NCI-H526 treated with DMSO at 0.1 percent for 48 hours (cell line): ENCODE data around the gene PTPRZ1.

Source experiments
- DNase-seq: peaks from one replicate; lab custom pipeline; 2025; lab: John Stamatoyannopoulos, UW

The PTPRZ1 gene

GRCh38 chr7:121872831-121873288 is at the start of gene PTPRZ1:
Gene PTPRZ1, plus strand, starts transcription at chr7:121873161. Its CDS starts 339 bp downstream, at chr7:121873500.
- DNase-seq, result peak; percentile 79

DNA sequence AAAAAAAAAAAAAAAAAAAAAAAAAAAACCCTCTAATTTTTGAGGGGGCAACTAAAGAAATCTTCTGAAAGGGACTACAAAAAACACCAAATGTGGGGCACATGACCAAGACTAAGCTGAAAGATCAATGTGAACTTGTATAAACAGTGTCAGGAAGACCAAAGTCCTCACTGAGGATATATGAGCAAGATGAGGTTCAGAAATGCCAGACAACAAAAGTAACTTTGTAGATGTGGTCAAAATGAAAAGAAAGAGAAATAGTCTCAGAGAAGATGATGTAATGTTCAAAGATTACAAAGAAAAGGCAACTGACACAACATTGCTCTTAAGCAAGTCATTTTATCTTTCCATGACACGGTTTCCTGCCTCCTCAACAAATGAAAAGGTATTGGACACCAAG is 48.7 kb upstream of the PTPRZ1 start:
- no peak for DNase-seq

DNA sequence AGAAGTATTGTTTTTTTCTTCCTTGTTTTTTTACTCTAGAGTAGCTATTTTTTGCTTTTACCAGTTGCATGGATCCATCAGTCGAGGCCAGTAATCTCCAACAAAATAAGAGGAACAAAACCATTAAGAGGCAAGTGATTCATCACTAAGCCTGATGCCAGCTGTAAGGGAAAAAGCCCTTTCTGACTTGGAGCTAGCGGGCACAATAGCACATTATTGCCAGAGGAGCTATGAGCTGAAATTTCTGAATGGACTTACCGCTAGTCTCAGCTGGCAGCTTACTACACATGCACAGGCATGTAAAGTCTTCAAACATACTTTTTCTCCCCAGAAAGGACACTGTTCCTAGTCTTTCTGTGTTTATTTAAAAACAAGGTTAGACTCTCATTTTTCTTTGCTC is 41.6 kb upstream of the PTPRZ1 start:
- DNase-seq, result no peak

DNA sequence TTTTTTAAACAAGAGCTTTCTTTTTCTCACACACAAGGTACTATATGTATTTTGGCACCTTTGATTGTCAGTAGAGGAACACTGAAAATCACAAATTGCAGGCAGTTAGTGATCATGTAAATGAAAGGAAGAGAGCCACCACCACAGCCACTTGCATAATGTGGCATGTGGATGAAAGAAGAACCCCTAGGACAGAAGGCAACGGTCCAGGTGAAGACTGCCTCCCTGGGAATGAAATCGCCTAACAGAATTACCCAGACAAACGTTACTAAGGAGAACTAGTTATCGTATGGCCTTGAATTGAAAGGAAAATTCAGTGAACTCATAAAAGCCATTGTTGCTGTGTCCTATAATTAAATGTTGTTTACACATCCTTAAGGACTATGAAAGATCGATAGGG is 41.2 kb upstream of the PTPRZ1 start:
- DNase-seq, result no peak

DNA sequence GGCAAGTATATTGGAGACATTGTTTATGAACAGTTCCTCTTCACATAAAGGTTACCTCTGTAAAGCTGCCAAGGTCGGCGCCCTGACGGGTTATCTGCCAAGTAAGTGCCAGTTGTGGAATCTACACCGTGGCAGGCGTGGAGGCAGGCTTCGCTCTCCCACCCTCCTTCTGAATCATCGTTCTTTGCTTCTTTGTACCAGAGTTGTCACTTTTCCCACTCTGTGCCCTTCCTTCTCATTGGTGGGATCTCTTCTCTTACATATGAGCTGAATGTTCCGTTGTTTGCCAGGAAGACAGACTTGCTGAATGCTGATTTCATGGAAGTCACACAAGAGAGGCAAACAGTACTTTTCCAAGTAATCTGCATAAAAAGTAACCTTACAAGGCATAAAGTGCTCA is 40.6 kb upstream of the PTPRZ1 start:
- no peak for DNase-seq

DNA sequence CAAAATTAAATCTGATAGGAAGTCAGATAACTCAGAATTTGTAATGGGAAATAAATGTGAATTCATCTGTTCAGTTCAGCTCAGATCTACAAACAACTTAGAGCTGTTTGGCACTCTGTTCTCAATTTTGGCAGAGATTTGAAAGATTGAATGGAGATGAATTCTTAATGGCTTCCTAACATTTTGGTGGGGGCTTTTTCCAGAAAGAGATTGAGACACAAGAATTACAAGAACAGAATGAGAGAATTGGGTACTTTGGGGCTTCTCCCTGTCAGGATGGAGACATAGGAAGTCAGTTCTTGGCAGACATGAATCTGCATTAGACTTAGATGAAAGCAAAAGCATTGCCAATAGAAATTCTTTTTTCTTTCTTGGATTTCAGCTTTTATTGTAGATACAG is 39.0 kb upstream of the PTPRZ1 start:
- DNase-seq, result no peak

DNA sequence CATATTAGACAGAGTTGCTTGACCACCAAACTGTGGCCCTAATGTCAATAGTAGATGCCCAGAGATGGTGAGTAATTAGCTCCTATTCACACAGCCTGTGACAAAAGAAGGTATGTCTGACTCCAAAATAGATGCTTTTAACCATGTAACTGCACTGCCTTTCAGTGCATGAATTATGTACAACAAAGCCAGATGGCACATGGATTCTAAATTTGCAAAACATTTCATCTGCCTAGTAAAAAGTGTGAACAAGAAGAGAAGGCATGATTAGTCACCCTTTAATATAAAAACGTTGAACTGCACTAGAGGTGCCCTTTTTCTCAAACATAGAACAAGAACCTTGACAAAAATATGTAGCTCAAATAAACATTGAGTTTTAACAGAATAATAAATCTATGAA is 35.5 kb upstream of the PTPRZ1 start:
- DNase-seq, result no peak

GRCh38 chr7:121847041-121847440 is 25.9 kb upstream of the PTPRZ1 start:
- no peak for DNase-seq

DNA sequence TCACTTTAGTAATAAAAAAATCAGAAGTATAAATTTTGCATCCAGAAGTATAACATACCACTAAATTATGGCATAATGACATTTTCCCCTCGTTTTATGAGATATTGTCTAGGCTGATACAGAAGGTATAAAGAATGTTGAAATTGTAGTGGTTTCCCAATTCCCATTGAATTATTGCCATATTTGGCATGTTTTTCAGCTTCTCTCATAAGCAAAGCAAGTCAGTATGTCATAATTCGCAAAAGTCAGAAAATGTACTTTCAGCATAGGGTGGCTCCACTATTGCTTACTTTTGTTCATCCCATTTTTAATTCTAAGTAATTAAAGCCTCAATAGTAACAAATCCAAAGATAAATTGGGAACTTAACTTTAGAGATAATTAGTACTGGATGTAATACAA is 19.7 kb upstream of the PTPRZ1 start:
- no peak for DNase-seq

DNA sequence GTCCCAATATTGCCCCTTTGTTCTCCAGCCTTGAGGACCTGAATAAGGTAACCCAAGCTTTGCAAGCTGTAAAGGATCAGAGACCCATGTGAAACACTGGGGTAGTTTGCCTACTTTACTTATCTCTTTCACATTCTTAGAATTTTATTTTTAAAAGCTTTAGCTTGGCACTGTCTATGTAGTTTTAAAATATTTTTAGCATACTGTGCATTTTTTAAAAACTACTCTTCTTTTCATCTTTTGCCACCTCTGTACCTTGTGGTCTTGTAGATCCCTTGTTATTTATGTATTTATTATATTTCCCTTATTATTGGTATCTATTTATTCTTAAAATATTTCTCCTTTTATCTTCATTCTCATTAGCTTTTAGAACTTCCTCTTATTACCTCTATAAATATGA is 12.0 kb upstream of the PTPRZ1 start:
- no peak for DNase-seq

DNA sequence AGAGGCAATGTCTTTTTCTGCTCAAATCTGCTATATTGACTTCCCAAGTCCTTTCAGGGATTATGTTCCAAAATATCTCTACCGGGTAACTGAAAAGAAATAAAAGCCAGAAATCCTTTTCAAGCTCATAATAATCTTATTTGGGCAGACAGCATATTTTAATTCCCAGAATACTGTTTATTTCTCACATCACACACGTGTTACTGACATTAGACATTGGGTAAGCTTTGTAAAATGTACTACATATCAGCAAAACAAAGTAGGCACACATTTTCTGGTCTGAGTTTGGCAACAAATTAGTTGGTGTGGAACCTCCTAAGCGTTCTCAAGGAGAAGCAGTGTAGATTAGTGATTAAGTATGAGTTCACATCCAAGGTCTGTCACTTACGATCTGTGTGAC is 10.4 kb upstream of the PTPRZ1 start:
- no peak for DNase-seq

- DNase-seq, result no peak
Measured at GRCh38 chr7:121871188-121871587, 1.8 kb upstream of the PTPRZ1 start.

DNA sequence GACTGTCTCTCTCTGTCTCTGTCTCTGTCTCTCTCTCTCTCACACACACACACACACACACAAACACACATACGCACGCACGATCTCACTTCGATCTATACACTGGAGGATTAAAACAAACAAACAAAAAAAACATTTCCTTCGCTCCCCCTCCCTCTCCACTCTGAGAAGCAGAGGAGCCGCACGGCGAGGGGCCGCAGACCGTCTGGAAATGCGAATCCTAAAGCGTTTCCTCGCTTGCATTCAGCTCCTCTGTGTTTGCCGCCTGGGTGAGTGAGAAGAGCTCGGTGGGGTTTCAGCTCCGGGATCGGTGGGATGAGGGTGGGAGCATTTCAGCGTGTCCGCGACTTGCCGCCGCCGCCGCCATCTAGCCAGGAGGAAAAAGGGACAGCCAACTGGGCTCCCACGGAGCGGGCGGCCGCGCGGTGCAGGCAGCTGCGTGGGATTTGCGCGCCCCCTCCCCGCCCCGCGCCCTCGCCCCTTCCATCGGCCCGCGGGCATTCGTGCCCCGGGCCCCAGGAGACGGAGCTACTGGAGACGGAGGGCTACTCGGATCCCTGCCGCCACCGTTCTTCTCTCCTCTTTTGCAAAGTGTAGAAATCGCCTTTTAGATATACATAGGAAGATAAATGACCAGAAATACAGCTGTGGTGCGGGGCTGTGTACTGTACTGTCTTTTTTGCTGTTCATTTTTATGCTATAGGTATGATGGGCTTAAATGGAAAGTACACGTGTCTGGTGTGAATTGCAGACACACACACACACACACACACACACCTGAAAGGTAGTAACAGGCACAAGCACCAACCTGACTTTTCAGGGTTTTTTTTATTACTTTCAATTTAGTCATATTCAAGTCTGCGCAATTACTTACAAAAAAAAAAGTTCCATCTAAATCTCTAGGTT is 581 bp downstream of the PTPRZ1 start:
- DNase-seq, result peak; percentile 79

DNA sequence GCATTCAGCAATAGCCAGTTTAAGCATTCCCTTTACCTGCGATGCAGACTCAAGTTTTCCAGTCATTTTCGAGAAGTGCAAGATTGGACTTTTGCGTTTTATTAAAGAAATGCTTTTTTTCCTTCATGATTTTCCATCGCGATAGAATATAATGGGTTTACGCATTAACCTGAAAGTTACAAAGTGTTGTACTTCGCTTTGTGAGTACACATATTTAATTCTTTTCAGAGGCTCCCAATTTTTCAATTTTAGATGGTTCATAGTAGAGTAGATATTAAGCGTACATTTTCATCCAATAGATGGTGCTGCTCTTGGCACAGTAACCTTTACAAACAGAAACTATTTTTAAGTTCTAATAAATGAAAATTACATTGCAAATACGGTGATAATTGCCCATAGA is 1.3 kb downstream of the PTPRZ1 start:
- no peak for DNase-seq

DNA sequence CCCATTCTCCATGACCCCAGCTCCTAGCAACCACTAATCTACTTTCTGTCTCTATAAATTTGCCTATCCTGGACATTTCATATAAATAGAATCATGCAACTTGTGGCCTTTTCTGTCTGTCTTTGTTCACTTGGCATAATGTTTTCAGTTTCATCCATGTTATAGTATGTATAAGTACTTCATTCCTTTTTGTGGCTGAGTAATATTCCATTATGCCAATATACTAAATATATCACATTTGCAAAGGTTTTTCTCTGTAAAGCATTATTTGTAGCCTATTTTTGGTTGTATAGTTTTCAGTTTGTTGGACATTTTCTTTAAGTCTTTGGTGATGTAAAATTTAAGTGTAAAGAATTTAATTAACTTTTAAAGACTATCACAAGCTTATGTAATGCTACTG is 2.2 kb downstream of the PTPRZ1 start:
- no peak for DNase-seq

DNA sequence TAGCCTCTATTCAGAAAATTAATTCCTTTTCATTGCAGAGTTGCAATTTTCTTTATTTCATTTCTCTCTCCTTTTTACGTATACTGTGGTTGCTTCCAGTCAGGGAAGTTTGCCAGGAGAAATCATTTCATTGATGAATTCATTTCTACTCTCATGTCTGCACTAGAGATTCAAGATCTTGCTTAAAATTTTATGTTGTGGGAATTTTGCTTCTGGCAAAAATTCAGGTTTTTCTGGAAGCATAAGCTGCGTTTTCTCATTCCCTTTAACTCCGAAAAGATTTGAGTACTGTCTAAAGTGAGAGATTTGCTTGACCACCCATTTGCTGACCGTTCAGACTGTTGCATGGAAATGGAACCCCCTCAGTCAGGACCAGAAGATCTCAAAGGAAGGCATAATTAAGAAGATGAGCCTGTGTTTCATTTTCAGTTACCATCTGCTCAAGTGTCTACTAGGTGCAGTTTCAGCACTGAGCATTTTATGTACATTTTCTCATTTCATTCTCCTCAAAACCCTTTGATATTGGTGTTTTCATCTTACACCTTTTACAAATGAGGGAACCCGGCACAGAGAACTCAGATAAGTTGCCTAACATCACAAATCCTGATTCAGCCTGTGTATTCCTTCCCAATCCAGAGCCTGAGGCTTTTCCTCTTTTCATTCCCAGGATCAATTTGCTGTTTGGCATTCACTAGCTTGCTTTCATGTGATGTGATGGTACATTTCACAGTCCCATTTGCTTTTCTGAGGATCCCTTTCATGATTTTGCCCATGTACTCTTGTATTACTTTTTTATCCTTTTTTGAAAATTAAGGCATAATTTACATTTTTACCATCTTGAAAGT is 3.9 kb downstream of the PTPRZ1 start:
- no peak for DNase-seq

DNA sequence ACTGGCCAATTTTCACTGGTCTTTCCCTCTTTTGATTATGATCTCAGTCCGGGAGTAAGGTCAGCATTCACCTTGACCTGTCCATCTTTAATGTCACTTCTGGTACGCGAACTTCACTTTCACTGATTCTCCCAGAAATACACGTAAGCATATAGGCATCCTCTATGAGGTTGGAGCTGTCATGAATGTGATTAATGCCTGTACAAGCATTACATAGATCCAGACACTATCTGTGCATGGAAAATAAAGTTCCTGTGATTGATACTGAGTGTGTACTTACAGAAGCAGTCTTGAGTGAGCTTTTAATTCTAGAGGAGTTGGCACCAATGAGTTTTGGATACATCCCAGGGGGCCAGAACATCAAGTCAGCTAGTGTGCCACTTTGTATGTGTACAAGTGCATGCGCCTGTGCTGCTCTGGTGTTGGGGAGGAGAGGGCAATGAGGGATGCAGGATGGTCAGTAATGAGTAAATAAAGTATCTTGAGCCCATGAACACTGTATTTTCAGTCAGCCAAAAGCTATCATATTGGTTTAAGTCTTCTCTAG is 6.0 kb downstream of the PTPRZ1 start:
- DNase-seq, result no peak

GRCh38 chr7:121879544-121879943 is 6.6 kb downstream of the PTPRZ1 start:
- no peak for DNase-seq

GRCh38 chr7:121882731-121883130 is 9.8 kb downstream of the PTPRZ1 start:
- no peak for DNase-seq

DNA sequence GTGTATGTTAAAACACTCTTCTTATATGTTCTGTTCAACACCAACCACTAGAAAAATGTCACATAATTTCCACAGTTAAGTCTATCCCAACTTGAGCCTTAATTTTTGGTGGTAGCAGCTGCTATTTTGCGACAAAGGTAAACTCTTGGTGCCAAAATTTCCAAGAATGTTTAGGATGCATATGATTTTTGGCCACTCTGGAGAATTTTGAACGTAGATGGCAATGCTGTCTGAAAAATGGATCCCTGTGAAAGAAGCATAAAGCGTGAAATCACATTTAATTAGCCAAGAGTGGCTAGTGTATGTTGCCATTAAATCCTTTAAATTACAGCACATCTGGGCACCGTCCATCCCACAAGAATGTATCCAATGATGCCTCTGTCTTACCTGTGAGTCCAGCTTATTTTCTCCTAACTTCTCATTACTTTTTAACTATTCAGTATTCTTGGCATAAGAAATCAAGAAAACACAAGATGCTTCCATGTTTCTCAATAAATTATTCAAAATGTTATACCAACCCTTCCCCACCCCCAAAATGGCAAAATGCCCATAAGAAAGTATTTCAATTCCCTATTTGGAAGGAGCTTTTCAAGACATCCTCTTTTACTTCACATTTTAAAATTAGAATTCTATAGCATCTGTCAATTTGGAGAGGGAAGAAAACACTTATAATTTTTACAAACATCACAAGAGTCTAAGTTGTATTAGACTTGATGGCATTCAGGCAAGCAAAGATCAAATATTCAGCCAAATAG is 12.4 kb downstream of the PTPRZ1 start:
- no peak for DNase-seq

GRCh38 chr7:121887634-121888033 is 14.7 kb downstream of the PTPRZ1 start:
- DNase-seq, result no peak

- DNase-seq, result no peak
Measured at GRCh38 chr7:121890833-121891232, 17.9 kb downstream of the PTPRZ1 start.
